Caco-2 (cell line): ENCODE measurements around the gene SH3BP5L. TPM values are rescaled to one million over a fixed set of nuclear protein-coding genes. Genes with fewer than 3 reads are reported as not detected.
A peak's percentile ranks its signal among the peaks of the same experiment; 100 is the strongest.
"Not testable (repeated sequence)": the region's sequence is repeated elsewhere in the genome, so short reads cannot be mapped to it uniquely, and the experiment has no call there.

Experiments
- BruUV-seq: library from RNA; stranded (reverse); fragments of 400-500 nt; replicated peaks from 2 replicates; lab custom pipeline; 2021; lab: Mats Ljungman, UMichigan
- CTCF ChIA-PET: fragments of 300-600 bp; sonication (Branson Sonifier 250); formaldehyde crosslinking; loops from one replicate; lab custom pipeline; 2022; ENCODE audit warnings: antibody characterized with exemption; lab: Charles Lee
- POLR2A ChIA-PET: fragments of 300-600 bp; sonication (Branson Sonifier 250); formaldehyde crosslinking; loops from one replicate; lab custom pipeline; 2022; ENCODE audit warnings: antibody characterized with exemption; lab: Charles Lee
- DNase-seq, 2 experiments: peaks; one replicate each; pipeline versions ENCODE4 v3.0.0 to v3.0.0-alpha.2; 2020 to 2022
- H3K27me3 ChIP-seq: replicated peaks from 2 replicates; pipeline ENCODE4 v1.6.0; 2011; ENCODE audit warnings: low read length; ENCODE audit not compliant: control insufficient read depth, insufficient read depth
- H3K36me3 ChIP-seq: 2 replicates; pipeline ENCODE4 v1.5.1; 2011; ENCODE audit warnings: low read length; ENCODE audit not compliant: control insufficient read depth, insufficient read depth
- H3K4me1 ChIP-seq: fragments of 250-450 bp; sonication (Bioruptor Pico); 2 replicates; pipeline ENCODE4 v1.5.1; 2020; ENCODE audit warnings: mild to moderate bottlenecking
- H3K4me3 ChIP-seq: 2 replicates; pipeline ENCODE4 v1.5.1; 2011; ENCODE audit warnings: low read depth, mild to moderate bottlenecking, control low read depth, low read length
- H3K9me3 ChIP-seq: fragments of 250-450 bp; sonication (Bioruptor Pico); 2 replicates; pipeline ENCODE4 v1.5.1; 2020; ENCODE audit warnings: mild to moderate bottlenecking, moderate library complexity
- H3K27ac Mint-ChIP-seq: one replicate; pipeline ENCODE4 v1.8.0; 2022; ENCODE audit warnings: mixed read lengths; ENCODE audit not compliant: unreplicated experiment
- H3K27me3 Mint-ChIP-seq: one replicate; pipeline ENCODE4 v1.8.0; 2022; ENCODE audit warnings: mixed read lengths; ENCODE audit not compliant: insufficient read depth, unreplicated experiment
- H3K36me3 Mint-ChIP-seq: one replicate; pipeline ENCODE4 v1.8.0; 2022; ENCODE audit warnings: mild to moderate bottlenecking, mixed read lengths; ENCODE audit not compliant: insufficient read depth, unreplicated experiment
- H3K4me1 Mint-ChIP-seq: one replicate; pipeline ENCODE4 v1.8.0; 2022; ENCODE audit warnings: low read depth, mixed read lengths; ENCODE audit not compliant: unreplicated experiment
- H3K4me3 Mint-ChIP-seq: one replicate; pipeline ENCODE4 v1.8.0; 2022; ENCODE audit warnings: mild to moderate bottlenecking, moderate library complexity, mixed read lengths; ENCODE audit not compliant: unreplicated experiment
- H3K9me3 Mint-ChIP-seq: one replicate; pipeline ENCODE4 v1.8.0; 2022; ENCODE audit warnings: mixed read lengths; ENCODE audit not compliant: unreplicated experiment
- intact Hi-C: fragments of 100-400 bp; cut with micrococcal nuclease; formaldehyde crosslinking; loops from one replicate; pipeline ENCODE4 v1.10.0; 2022; ENCODE audit not compliant: unreplicated experiment
- total RNA-seq: library from RNA; stranded (reverse); gene quantifications from 2 replicates; pipeline ENCODE4 v1.2.3, GENCODE V29; 2022
- TF ChIP-seq, protein P1 (sequence below), 2 experiments: fragments of 200-600 bp in 1 of 2; IDR thresholded peaks; 1 replicate in 1 of 2; 2 replicates in 1 of 2; pipeline versions ENCODE4 v1.5.1 to v1.8.0; 2011 to 2022; ENCODE audit warnings: antibody characterized with exemption in 1 of 2, control low read depth in 1 of 2, inconsistent platforms in 1 of 2, low read depth in 1 of 2, low read length in 1 of 2, mild to moderate bottlenecking in 1 of 2, moderate library complexity in 1 of 2; ENCODE audit not compliant: insufficient read depth in 1 of 2, severe bottlenecking in 1 of 2, unreplicated experiment in 1 of 2

The SH3BP5L gene
- total RNA-seq, 1 experiment from 2014 or later, result 21.3 TPM

DNA sequence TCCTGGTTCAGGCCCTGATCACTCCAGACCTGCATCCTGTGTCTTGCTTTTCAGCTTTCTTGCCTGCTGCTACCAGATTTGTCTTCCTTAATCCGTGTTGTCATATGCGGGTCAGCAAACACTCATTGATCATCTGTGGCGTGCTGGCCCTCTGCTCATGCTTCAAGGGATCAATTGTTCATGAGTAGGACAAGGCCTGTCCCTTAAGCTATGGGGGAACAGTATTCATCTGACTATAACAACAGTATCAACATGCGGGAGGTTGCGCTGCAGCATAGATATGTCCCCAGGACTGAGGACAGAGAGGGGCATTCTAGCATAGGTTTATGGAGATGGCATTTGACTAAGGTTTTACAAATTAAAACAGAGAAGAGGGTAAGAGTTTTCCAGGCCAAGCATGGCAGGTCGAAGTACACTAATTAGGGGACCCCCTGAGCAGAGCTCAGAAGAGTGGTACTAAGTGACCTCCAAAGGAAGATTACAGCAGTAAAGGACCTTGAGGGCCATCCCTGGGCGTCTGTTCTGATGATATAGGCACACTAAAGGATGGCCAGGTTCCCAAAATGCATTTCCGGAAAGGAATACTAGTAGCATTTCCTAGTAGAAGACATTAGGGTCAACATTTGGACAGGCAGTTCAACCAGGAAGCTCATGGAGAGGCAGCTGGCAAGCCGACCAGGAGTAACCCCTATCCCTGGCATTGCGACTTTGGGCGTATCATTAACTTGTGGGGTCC is 11.5 kb upstream of the SH3BP5L start:
- Mint-ChIP-seq H3K27ac (no peak overlapping the region), H3K9me3 (no peaks in the 10 kb centered on the region)
- CTCF ChIA-PET, result interaction anchor here (0.6 to 2.8 kb wide), 4 partner anchors 10 to 86 kb away, joined by 5 to 46 read pairs (median 12); partner anchors contain the start of genes SH3BP5L and ZNF692

DNA sequence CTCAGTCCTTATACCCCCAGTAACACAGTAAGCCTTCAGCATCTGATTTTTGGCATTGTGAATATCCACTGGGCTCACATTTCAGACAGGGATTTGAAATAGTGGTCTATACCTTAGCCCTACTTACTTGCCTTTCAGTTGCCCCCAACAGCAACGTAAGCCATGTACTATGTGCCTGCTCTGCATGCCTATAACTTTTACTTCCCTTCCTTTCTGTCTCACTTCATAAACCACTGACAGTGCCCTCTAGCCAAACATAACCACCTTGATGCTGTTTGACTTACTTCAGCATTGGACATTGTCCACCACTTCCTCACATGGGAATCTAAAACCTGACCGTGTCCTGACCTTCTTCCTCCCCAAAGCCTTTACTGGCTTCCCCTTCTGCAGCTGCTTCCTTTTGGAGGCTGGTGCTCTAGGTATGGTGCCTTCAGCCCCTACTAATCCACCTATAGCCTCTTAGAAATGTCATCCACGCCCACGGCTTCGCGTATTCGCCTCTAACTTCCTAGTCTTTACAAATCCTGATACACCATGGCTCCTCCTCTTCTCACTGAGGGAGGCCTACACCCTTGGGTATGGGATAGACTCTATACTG is 8.7 kb upstream of the SH3BP5L start:
- Histone ChIP-seq H3K36me3 (no peaks in the 10 kb centered on the region), H3K4me1 (no peaks in the 10 kb centered on the region), H3K4me3 (no peak overlapping the region), H3K9me3 (no peaks in the 10 kb centered on the region), H3K27me3 (no peaks in the 10 kb centered on the region)
- no peaks in the 10 kb centered on the region for H3K4me1 Mint-ChIP-seq
- intact Hi-C loops, result no loop called here
- ChIA-PET POLR2A (no interaction called here), CTCF (no interaction called here)
- H3K9me3 Mint-ChIP-seq, result no peaks in the 10 kb centered on the region
- peaks cover 17% of the 10 kb centered on the region for H3K36me3 Mint-ChIP-seq
- BruUV-seq, result no TSS peak
- no peak overlapping the region for H3K27ac Mint-ChIP-seq
- no peak overlapping the region for H3K4me3 Mint-ChIP-seq
- peaks cover 3% of the 10 kb centered on the region for H3K27me3 Mint-ChIP-seq
- TF ChIP-seq, protein P1, sequence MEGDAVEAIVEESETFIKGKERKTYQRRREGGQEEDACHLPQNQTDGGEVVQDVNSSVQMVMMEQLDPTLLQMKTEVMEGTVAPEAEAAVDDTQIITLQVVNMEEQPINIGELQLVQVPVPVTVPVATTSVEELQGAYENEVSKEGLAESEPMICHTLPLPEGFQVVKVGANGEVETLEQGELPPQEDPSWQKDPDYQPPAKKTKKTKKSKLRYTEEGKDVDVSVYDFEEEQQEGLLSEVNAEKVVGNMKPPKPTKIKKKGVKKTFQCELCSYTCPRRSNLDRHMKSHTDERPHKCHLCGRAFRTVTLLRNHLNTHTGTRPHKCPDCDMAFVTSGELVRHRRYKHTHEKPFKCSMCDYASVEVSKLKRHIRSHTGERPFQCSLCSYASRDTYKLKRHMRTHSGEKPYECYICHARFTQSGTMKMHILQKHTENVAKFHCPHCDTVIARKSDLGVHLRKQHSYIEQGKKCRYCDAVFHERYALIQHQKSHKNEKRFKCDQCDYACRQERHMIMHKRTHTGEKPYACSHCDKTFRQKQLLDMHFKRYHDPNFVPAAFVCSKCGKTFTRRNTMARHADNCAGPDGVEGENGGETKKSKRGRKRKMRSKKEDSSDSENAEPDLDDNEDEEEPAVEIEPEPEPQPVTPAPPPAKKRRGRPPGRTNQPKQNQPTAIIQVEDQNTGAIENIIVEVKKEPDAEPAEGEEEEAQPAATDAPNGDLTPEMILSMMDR (IDR thresholded peaks at IDR 0.05; ENCODE audit: insufficient read depth in 1 of 2, low read depth in 1 of 2, low read length in 1 of 2, severe bottlenecking in 1 of 2, unreplicated experiment in 1 of 2), result no peak
- DNase-seq, result no peak

More for the DNA sequence above, 11.5 kb upstream of the SH3BP5L start:
- Mint-ChIP-seq H3K27me3 (peaks cover 3% of the 10 kb centered on the region), H3K4me3 (no peak overlapping the region), H3K36me3 (peaks cover 23% of the 10 kb centered on the region), H3K4me1 (no peaks in the 10 kb centered on the region)
- TSS peak; percentile 83 for BruUV-seq
- Histone ChIP-seq H3K9me3 (no peaks in the 10 kb centered on the region), H3K27me3 (no peaks in the 10 kb centered on the region), H3K36me3 (no peaks in the 10 kb centered on the region), H3K4me3 (peak overlapping the region; percentile 87), H3K4me1 (no peaks in the 10 kb centered on the region)
- DNase-seq, result no peak
- TF ChIP-seq, protein P1 (IDR thresholded peaks at IDR 0.05; ENCODE audit: insufficient read depth in 1 of 2, low read depth in 1 of 2, low read length in 1 of 2, severe bottlenecking in 1 of 2, unreplicated experiment in 1 of 2), result no peak
- intact Hi-C loops, result no loop called here
- POLR2A ChIA-PET, result interaction anchor here (0.6 to 3.4 kb wide), 7 partner anchors 11 to 70 kb away, joined by 3 to 57 read pairs (median 9); partner anchors contain the start of genes SH3BP5L and ZNF692

DNA sequence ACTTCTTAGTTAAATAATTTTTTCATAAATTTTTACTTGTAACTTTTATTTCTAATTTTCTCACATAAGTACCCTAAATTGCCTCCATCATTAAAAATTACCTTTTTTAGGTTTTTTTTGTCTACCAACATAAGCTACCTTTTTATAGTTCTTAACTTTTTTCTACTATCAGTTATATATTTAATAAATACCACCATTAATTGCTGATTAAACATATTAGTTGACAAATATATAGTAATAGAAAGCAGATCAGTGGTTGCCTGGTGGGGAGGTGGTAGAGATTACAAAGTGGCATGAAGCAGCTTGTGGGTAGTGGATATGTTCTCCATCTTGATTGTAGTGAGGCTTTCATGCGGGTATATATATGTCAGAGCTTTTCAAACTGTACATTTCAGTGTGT is 6.1 kb upstream of the SH3BP5L start:
- no TSS peak for BruUV-seq
- Mint-ChIP-seq H3K9me3 (no peaks in the 10 kb centered on the region), H3K27me3 (peaks cover 3% of the 10 kb centered on the region), H3K4me1 (peaks cover 7% of the 10 kb centered on the region), H3K4me3 (no peak overlapping the region), H3K36me3 (no peaks in the 10 kb centered on the region), H3K27ac (no peak overlapping the region)
- H3K4me1 ChIP-seq, result peaks cover under 1% of the 10 kb centered on the region; the same call in 1 of the 2 replicates
- TF ChIP-seq, protein P1 (IDR thresholded peaks at IDR 0.05; ENCODE audit: insufficient read depth in 1 of 2, low read depth in 1 of 2, low read length in 1 of 2, severe bottlenecking in 1 of 2, unreplicated experiment in 1 of 2), result no peak
- no peaks in the 10 kb centered on the region for H3K9me3 ChIP-seq
- ChIA-PET CTCF (no interaction called here), POLR2A (no interaction called here)
- H3K4me3 ChIP-seq, result no peak overlapping the region
- H3K36me3 ChIP-seq, result no peaks in the 10 kb centered on the region
- no peak for DNase-seq
- H3K27me3 ChIP-seq, result no peaks in the 10 kb centered on the region
- intact Hi-C loops, result no loop called here

DNA sequence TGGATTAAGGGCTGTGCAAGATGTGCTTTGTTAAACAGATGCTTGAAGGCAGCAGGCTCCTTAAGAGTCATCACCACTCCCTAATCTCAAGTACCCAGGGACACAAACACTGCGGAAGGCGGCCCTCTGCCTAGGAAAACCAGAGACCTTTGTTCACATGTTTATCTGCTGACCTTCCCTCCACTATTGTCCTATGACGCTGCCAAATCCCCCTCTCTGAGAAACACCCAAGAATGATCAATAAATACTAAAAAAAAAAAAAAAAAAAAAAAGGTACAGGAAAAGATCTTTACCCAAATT is 5.0 kb upstream of the SH3BP5L start:
- H3K4me3 ChIP-seq, DNase-seq, H3K4me1 ChIP-seq, H3K27me3 ChIP-seq, H3K36me3 Mint-ChIP-seq, H3K4me3 Mint-ChIP-seq, POLR2A ChIA-PET, H3K9me3 Mint-ChIP-seq, BruUV-seq, intact Hi-C loops, CTCF ChIA-PET, H3K27ac Mint-ChIP-seq, H3K36me3 ChIP-seq, H3K9me3 ChIP-seq, H3K27me3 Mint-ChIP-seq: not testable (repeated sequence)
- peaks cover 11% of the 10 kb centered on the region for H3K4me1 Mint-ChIP-seq
